Keratinocyte (primary cell): ENCODE measurements around the gene CACNA1I. TPM values are rescaled to one million over a fixed set of nuclear protein-coding genes. Genes with fewer than 3 reads are reported as not detected.

Source experiments
- DNase-seq: peaks from one replicate; pipeline ENCODE4 v3.0.0-alpha.2; 2011; ENCODE audit warnings: low read depth, missing footprints, low spot score
- FAIRE-seq: peaks from 2 replicates; lab custom pipeline; 2011; peaks lifted over from hg19 to GRCh38; lab: Jason Lieb, UNC
- H2AFZ ChIP-seq: 2 replicates; pipeline ENCODE4 v1.6.0; 2012; ENCODE audit warnings: low read length, control low read depth, inconsistent platforms; ENCODE audit not compliant: control insufficient read depth
- H3K27ac ChIP-seq: 2 replicates; pipeline ENCODE4 v1.5.1; 2011; ENCODE audit warnings: low read length; ENCODE audit not compliant: control insufficient read depth, insufficient read depth
- H3K27me3 ChIP-seq: 3 replicates; pipeline ENCODE4 v1.6.0; 2011; ENCODE audit warnings: low read length; ENCODE audit not compliant: control insufficient read depth, insufficient read depth; ENCODE audit errors: extremely low read depth
- H3K36me3 ChIP-seq, 2 experiments: 2 replicates in 1 of 2; 3 replicates in 1 of 2; pipeline ENCODE4 v1.5.1; 2011; ENCODE audit warnings: low read length in 2 of 2, mild to moderate bottlenecking in 1 of 2; ENCODE audit not compliant: control insufficient read depth in 2 of 2, insufficient read depth in 2 of 2; ENCODE audit errors: extremely low read depth in 1 of 2
- H3K4me1 ChIP-seq: 3 replicates; pipeline ENCODE4 v1.5.1; 2011; ENCODE audit warnings: low read length; ENCODE audit not compliant: control insufficient read depth, insufficient read depth; ENCODE audit errors: extremely low read depth
- H3K4me2 ChIP-seq: 3 replicates; pipeline ENCODE4 v1.6.0; 2011; ENCODE audit warnings: low read depth, low read length; ENCODE audit not compliant: control insufficient read depth, insufficient read depth; ENCODE audit errors: extremely low read depth
- H3K4me3 ChIP-seq, 3 experiments: fragments of 200-600 bp in 1 of 3; sonication (generic) in 1 of 3; 2 replicates in 2 of 3; 3 replicates in 1 of 3; pipeline ENCODE4 v1.5.1; 2011 to 2016; ENCODE audit warnings: low read length in 3 of 3, mild to moderate bottlenecking in 3 of 3, control low read depth in 2 of 3, inconsistent platforms in 1 of 3, low read depth in 1 of 3, mixed read lengths in 1 of 3, mixed run types in 1 of 3, moderate library complexity in 1 of 3; ENCODE audit not compliant: control insufficient read depth in 2 of 3, insufficient read depth in 2 of 3; ENCODE audit errors: extremely low read depth in 1 of 3
- H3K79me2 ChIP-seq: 2 replicates; pipeline ENCODE4 v1.6.0; 2012; ENCODE audit warnings: low read length; ENCODE audit not compliant: control insufficient read depth, insufficient read depth
- H3K9ac ChIP-seq: 3 replicates; pipeline ENCODE4 v1.6.0; 2011; ENCODE audit warnings: low read length; ENCODE audit not compliant: control insufficient read depth, insufficient read depth; ENCODE audit errors: extremely low read depth
- H3K9me1 ChIP-seq: 3 replicates; pipeline ENCODE4 v1.6.0; 2011; ENCODE audit warnings: low read length; ENCODE audit not compliant: control insufficient read depth, insufficient read depth; ENCODE audit errors: extremely low read depth
- H3K9me3 ChIP-seq: 2 replicates; pipeline ENCODE4 v1.5.1; 2012; ENCODE audit warnings: low read depth, low read length; ENCODE audit not compliant: control insufficient read depth
- H4K20me1 ChIP-seq: 3 replicates; pipeline ENCODE4 v1.6.0; 2011; ENCODE audit warnings: low read length; ENCODE audit not compliant: control insufficient read depth, insufficient read depth; ENCODE audit errors: extremely low read depth
- EZH2 ChIP-seq: IDR thresholded peaks from one replicate; pipeline ENCODE4 v1.6.1; 2012; ENCODE audit warnings: inconsistent platforms, mild to moderate bottlenecking, low read length, moderate library complexity
- dilution Hi-C: fragments of 300-500 bp; cut with MboI; formaldehyde crosslinking; loops from one replicate; pipeline ENCODE4 v1.7.0; 2020; ENCODE audit warnings: low sequenced_read_pairs; ENCODE audit not compliant: extremely low pct_ligation_motif_present
- polyA plus RNA-seq, 5 experiments: library from polyadenylated mRNA; depleted of rRNA in 3 of 5; stranded (reverse) in 3 of 5; stranded (forward) in 1 of 5; unstranded in 1 of 5; fragments of >200 nt; gene quantifications; 1 replicate in 1 of 5; 2 replicates in 3 of 5; 3 replicates in 1 of 5; pipeline versions ENCODE4 v1.2.1 to v1.2.3, GENCODE V29; 2011 to 2012; ENCODE audit warnings: missing spikeins in 2 of 5, low read depth in 1 of 5, low replicate concordance in 1 of 5
- TF ChIP-seq, protein P1 (sequence below), 3 experiments: IDR thresholded peaks in 1 of 3; conservative IDR thresholded peaks in 1 of 3; optimal IDR thresholded peaks in 1 of 3; 2 replicates in 2 of 3; 3 replicates in 1 of 3; pipeline versions ENCODE3 to v1.5.1; 2011; ENCODE audit warnings: low read length in 3 of 3, mild to moderate bottlenecking in 3 of 3, moderate library complexity in 2 of 3, control low read depth in 1 of 3, inconsistent platforms in 1 of 3; ENCODE audit not compliant: insufficient read depth in 2 of 3; ENCODE audit errors: extremely low read depth in 1 of 3

Gene CACNA1I
- polyA plus RNA-seq, 1 donor (not counting 4 experiments of a cell fraction or from before 2014, with no cell fraction given) = not detected

DNA sequence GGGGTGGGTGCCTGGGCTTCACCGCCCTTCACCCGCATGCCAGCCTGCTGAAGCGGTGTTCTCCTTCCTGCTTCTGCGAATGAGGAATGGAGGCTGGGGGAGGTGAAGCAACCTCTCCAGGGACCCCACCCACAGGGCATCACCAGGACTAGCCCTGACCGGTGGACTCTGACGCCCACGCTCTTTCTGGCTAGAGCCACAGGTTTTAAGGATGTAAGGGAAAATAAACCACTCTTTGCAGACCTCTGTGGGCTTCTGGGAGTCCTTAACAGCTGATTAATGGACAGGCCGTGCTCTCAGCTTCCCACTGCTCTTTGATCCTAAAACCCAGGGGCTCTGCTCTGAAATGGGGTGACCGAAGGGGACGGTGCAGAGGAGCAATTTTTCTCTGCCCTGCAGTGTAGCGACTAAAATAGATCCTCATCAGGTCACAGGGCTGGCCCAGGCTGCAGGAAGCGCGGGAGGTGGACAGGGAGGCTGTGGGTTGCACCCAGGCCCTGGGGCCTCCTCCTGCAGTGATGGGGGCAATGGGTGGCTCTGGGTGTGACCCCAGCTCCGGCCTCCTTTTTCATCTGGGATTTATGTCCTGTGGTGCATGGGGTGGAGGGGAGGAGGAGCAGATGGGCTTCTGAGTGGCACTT is 127.4 kb downstream of the CACNA1I start:
- Histone ChIP-seq H4K20me1 (peaks cover 3% of the 10 kb centered on the region), H3K9ac (no peak overlapping the region)
- no peak for FAIRE-seq

DNA sequence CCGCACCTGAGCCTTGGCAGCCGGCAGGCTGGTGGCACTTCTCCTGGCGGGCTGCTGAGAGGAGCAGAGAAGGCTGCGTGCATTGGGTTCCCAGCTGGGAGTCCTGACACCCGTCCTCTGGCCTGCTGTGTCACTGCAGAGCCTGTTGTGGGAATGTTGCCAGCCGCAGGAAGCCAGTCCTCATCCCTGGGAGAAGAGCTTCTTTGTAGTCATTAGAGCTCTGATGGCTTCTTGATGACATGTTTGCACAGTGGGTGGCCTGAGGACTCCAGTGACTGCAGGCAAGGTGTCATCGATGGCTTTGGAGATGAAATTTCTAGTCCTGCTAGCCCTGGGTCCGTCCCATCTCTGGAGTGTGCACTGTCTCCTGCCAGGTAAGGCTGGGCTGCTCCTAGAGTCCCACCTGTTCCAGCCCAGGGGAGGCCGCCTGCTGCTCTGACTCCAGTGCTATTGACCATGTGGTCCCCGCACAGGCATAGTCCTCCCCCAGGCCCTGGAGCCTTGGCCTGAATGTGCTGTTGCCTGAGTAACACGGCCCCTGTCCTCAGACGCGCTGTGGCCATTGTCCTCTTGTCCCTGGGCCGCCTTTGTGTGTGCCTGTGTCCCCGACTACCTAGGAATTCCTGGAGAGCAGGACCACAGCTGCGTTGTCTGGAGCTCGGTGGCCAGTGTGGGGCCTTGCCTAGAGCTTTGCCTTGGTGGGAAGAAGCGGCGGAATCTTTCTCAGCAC is 129.2 kb downstream of the CACNA1I start:
- Histone ChIP-seq H3K79me2 (no peaks in the 10 kb centered on the region), H3K4me2 (no peak overlapping the region), H3K27ac (no peak overlapping the region), H3K9ac (no peak overlapping the region), H3K9me1 (no peaks in the 10 kb centered on the region), H3K9me3 (no peaks in the 10 kb centered on the region), H3K4me3 (no peak overlapping the region), H3K27me3 (peaks cover 12% of the 10 kb centered on the region), H3K4me1 (no peaks in the 10 kb centered on the region), H3K36me3 (no peaks in the 10 kb centered on the region), H4K20me1 (peaks cover 3% of the 10 kb centered on the region), H2AFZ (no peak overlapping the region)
- TF ChIP-seq EZH2 = no peak
- TF ChIP-seq, protein P1, sequence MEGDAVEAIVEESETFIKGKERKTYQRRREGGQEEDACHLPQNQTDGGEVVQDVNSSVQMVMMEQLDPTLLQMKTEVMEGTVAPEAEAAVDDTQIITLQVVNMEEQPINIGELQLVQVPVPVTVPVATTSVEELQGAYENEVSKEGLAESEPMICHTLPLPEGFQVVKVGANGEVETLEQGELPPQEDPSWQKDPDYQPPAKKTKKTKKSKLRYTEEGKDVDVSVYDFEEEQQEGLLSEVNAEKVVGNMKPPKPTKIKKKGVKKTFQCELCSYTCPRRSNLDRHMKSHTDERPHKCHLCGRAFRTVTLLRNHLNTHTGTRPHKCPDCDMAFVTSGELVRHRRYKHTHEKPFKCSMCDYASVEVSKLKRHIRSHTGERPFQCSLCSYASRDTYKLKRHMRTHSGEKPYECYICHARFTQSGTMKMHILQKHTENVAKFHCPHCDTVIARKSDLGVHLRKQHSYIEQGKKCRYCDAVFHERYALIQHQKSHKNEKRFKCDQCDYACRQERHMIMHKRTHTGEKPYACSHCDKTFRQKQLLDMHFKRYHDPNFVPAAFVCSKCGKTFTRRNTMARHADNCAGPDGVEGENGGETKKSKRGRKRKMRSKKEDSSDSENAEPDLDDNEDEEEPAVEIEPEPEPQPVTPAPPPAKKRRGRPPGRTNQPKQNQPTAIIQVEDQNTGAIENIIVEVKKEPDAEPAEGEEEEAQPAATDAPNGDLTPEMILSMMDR (optimal IDR thresholded peaks at IDR 0.05 in 1 of 3, IDR thresholded peaks at IDR 0.05 in 1 of 3, conservative IDR thresholded peaks at IDR 0.05 in 1 of 3; ENCODE audit: extremely low read depth in 1 of 3, insufficient read depth in 2 of 3, low read length in 3 of 3) = no peak
- FAIRE-seq (no peak), DNase-seq (no peak)
- dilution Hi-C loops = no loop called here

More for the DNA sequence above, 127.4 kb downstream of the CACNA1I start:
- no peak overlapping the region for H3K4me3 ChIP-seq
- H3K27me3 ChIP-seq = peaks cover 7% of the 10 kb centered on the region
- dilution Hi-C loops = no loop called here
- H3K9me3 ChIP-seq = no peaks in the 10 kb centered on the region
- H3K4me2 ChIP-seq = no peak overlapping the region
- TF ChIP-seq, protein P1 (optimal IDR thresholded peaks at IDR 0.05 in 1 of 3, IDR thresholded peaks at IDR 0.05 in 1 of 3, conservative IDR thresholded peaks at IDR 0.05 in 1 of 3; ENCODE audit: extremely low read depth in 1 of 3, insufficient read depth in 2 of 3, low read length in 3 of 3) = no peak
- no peak for TF ChIP-seq EZH2
- no peak for DNase-seq
- no peak overlapping the region for H2AFZ ChIP-seq
- H3K36me3 ChIP-seq = no peaks in the 10 kb centered on the region
- H3K79me2 ChIP-seq = no peaks in the 10 kb centered on the region
- H3K4me1 ChIP-seq = no peaks in the 10 kb centered on the region
- H3K27ac ChIP-seq = no peak overlapping the region
- H3K9me1 ChIP-seq = no peaks in the 10 kb centered on the region
